ENCODE results near the gene COPS2. TPM values are rescaled to one million over a fixed set of nuclear protein-coding genes. Genes with fewer than 3 reads are reported as not detected.
A peak's percentile ranks its signal among the peaks of the same experiment; 100 is the strongest.

Gene COPS2
- total and polyA plus RNA-seq, 2 of the 13 experiments (the other 11 are each of a cell fraction or from before 2014, with no cell fraction given) = 37.8 to 66.3 TPM

GRCh38 chr15:49188933-49189332 is 33.5 kb upstream of the COPS2 start (continued):
- TF ChIP-seq ARID5B (CRISPR knock-in tag; IDR thresholded peaks at IDR 0.05) = no peak
- no peak for TF ChIP-seq NFKBIZ (CRISPR knock-in tag; IDR thresholded peaks at IDR 0.05)

DNA sequence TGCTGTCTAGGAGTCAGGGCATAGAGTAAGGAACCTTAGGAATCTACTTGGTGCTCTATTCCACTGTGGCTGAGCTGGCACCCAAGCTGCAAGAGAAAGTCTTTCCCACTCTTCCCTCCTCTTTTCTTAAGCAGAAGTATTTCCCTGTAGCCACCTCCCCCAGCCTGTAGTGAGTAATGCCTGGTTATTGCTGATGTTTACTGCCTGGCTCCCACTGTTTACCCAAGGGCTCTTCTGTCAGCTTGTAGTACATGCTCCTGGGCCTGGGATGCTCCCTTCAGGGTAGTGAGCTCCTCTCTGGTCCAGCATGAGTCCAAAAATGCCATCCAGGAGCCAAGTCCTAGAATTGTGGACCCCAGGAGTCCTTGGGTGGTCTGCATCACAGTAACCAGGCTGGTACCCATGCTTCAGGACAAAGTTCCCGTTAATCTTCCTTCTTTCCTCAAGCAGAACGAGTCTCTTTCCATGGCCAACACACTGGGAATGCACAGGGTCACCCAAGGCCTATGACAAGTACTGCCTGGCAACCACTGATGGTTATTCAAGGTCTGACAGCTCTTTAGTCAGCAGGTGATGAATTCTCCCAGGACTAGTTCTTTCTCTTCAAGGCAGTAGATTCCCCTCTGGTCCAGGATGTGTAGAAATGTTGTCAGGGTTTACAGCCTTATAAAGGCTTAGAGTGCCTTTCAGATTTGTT is 32.3 kb upstream of the COPS2 start:
- Histone ChIP-seq H3K9me3 (ENCODE audit: low read length) (no peaks in the 10 kb centered on the region), H2AFZ (ENCODE audit: low read length) (no peak overlapping the region), H3K27me3 (ENCODE audit: control insufficient read depth in 1 of 2, insufficient read depth in 2 of 2, low read length in 2 of 2) (no peaks in the 10 kb centered on the region), H3K4me3 (replicated peaks in 1 of 3; ENCODE audit: insufficient read depth in 1 of 3, low read depth in 2 of 3, low read length in 3 of 3) (no peak overlapping the region), H3K9ac (ENCODE audit: insufficient read depth, low read depth, low read length) (no peak overlapping the region), H3K27ac (ENCODE audit: extremely low read length, insufficient read depth, low read length) (no peak overlapping the region), H3K4me1 (ENCODE audit: insufficient read depth, low read length) (no peaks in the 10 kb centered on the region), H3K79me2 (ENCODE audit: insufficient read depth, low read length) (no peaks in the 10 kb centered on the region), H3K36me3 (replicated peaks in 1 of 2; ENCODE audit: control insufficient read depth in 1 of 2, insufficient read depth in 2 of 2, low read length in 2 of 2) (no peaks in the 10 kb centered on the region; a peak in 2 of 5 replicates), H4K20me1 (ENCODE audit: insufficient read depth, low read length) (no peaks in the 10 kb centered on the region), H3K4me2 (ENCODE audit: low read depth, low read length) (no peak overlapping the region)
- ChIA-PET POLR2A (no interaction called here), CTCF (ENCODE audit: low intra/inter-chr PET ratio, low total read pairs) (no interaction called here)
- DNase-seq (ENCODE audit: low spot score) (no peak), ATAC-seq (no peak), FAIRE-seq (no peak)
- in situ Hi-C loops (cut with HindIII; ENCODE audit: extremely low pct_ligation_motif_present, low pct_unique_long_range_greater_than_20kb) = no loop called here
- 87% methylated on average over 2 of the region's 2 CpGs for WGBS (ENCODE audit: low lambda C conversion rate)
- intact Hi-C loops (cut with micrococcal nuclease; ENCODE audit: unreplicated experiment) = no loop called here
- TF ChIP-seq RFX5 (IDR thresholded peaks at IDR 0.05; ENCODE audit: low read depth, low read length) (peak; percentile 68; the same call in 1 of the 2 replicates), NFE2L2 (IDR thresholded peaks at IDR 0.05; ENCODE audit: low read length) (no peak)
- BruUV-seq (replicated peaks) = no TSS peak

All from HepG2 (cell line).